IMR-90 (cell line): Measurements from ENCODE around the gene EPS8. TPM values are rescaled to one million over a fixed set of nuclear protein-coding genes. Genes with fewer than 3 reads are reported as not detected.

Experiments
- ATAC-seq: fragments of 200-7000 bp; cut with Tn5 transposase; 2 replicates; pipeline ENCODE4 v1.9.1; 2020; ENCODE audit warnings: low read depth, mild to moderate bottlenecking, moderate library complexity
- BruUV-seq: library from RNA; stranded (reverse); fragments of 400-500 nt; replicated peaks from 2 replicates; lab custom pipeline; 2021; lab: Mats Ljungman, UMichigan
- CTCF ChIA-PET: fragments of 300-600 bp; formaldehyde crosslinking; extraction: SDS; loops from one replicate; lab custom pipeline; 2021; ENCODE audit warnings: antibody characterized with exemption; lab: Yijun Ruan, JAX
- POLR2A ChIA-PET: fragments of 300-600 bp; sonication (Branson Sonifier 250); formaldehyde crosslinking; loops from one replicate; lab custom pipeline; 2022; ENCODE audit warnings: antibody characterized with exemption; ENCODE audit not compliant: unreplicated experiment; lab: Charles Lee
- DNase-seq: peaks from one replicate; pipeline ENCODE4 v3.0.0; 2013
- H2AFZ ChIP-seq: replicated peaks from 2 replicates; pipeline ENCODE3; 2013; ENCODE audit warnings: low read length, mild to moderate bottlenecking; ENCODE audit not compliant: poor library complexity
- H2AK5ac ChIP-seq: 2 replicates; pipeline ENCODE4 v1.6.1; 2013; ENCODE audit warnings: low read depth, low read length, inconsistent platforms
- H2AK9ac ChIP-seq: replicated peaks from 2 replicates; pipeline ENCODE3; 2013; ENCODE audit warnings: mild to moderate bottlenecking, low read depth, low read length, moderate library complexity; ENCODE audit not compliant: poor library complexity
- H2BK120ac ChIP-seq: 2 replicates; pipeline ENCODE4 v1.6.1; 2013; ENCODE audit warnings: low read depth, low read length, inconsistent platforms
- H2BK15ac ChIP-seq: 3 replicates; pipeline ENCODE4 v1.6.1; 2013; ENCODE audit warnings: low read depth, low read length, inconsistent platforms
- H2BK20ac ChIP-seq: 2 replicates; pipeline ENCODE4 v1.6.1; 2013; ENCODE audit warnings: low read depth, mild to moderate bottlenecking, inconsistent platforms, low read length, moderate library complexity
- H2BK5ac ChIP-seq: 2 replicates; pipeline ENCODE4 v1.6.1; 2013; ENCODE audit warnings: mild to moderate bottlenecking, low read depth, low read length, inconsistent platforms; ENCODE audit not compliant: poor library complexity, severe bottlenecking
- H3K14ac ChIP-seq: replicated peaks from 2 replicates; pipeline ENCODE4 v1.6.1; 2013; ENCODE audit warnings: low read depth, low read length, inconsistent platforms
- H3K18ac ChIP-seq: 2 replicates; pipeline ENCODE4 v1.6.1; 2013; ENCODE audit warnings: low read depth, low read length, control low read depth
- H3K23ac ChIP-seq: 2 replicates; pipeline ENCODE4 v1.6.1; 2013; ENCODE audit warnings: low read depth, low read length, inconsistent platforms
- H3K27ac ChIP-seq: 2 replicates; pipeline ENCODE4 v1.5.1; 2013; ENCODE audit warnings: mild to moderate bottlenecking, control low read depth, low read length; ENCODE audit not compliant: insufficient read depth
- H3K27me3 ChIP-seq: 2 replicates; pipeline ENCODE4 v1.6.1; 2013; ENCODE audit warnings: low read length; ENCODE audit not compliant: control insufficient read depth, insufficient read depth
- H3K36me3 ChIP-seq: 2 replicates; pipeline ENCODE4 v1.6.1; 2013; ENCODE audit warnings: low read length, mixed read lengths; ENCODE audit not compliant: control insufficient read depth, insufficient read depth
- H3K4ac ChIP-seq: 2 replicates; pipeline ENCODE4 v1.6.1; 2013; ENCODE audit warnings: low read depth, low read length, inconsistent platforms
- H3K4me1 ChIP-seq: 2 replicates; pipeline ENCODE4 v1.6.1; 2013; ENCODE audit warnings: low read length, mixed read lengths; ENCODE audit not compliant: control insufficient read depth, insufficient read depth
- H3K4me2 ChIP-seq: 2 replicates; pipeline ENCODE4 v1.6.1; 2013; ENCODE audit warnings: low read depth, mild to moderate bottlenecking, control low read depth, low read length, moderate library complexity
- H3K4me3 ChIP-seq: 2 replicates; pipeline ENCODE4 v1.5.1; 2013; ENCODE audit warnings: low read depth, mild to moderate bottlenecking, control low read depth, low read length, moderate library complexity; ENCODE audit not compliant: insufficient read depth
- H3K56ac ChIP-seq: 2 replicates; pipeline ENCODE4 v1.6.1; 2013; ENCODE audit warnings: low read length, inconsistent platforms; ENCODE audit not compliant: insufficient read depth; ENCODE audit errors: extremely low read depth
- H3K79me1 ChIP-seq, 2 experiments: 2 replicates each; pipeline ENCODE4 v1.6.1; 2013; ENCODE audit warnings: low read length in 2 of 2, inconsistent platforms in 1 of 2, low read depth in 1 of 2
- H3K9ac ChIP-seq: 2 replicates; pipeline ENCODE4 v1.6.1; 2013; ENCODE audit warnings: low read depth, low read length, control low read depth
- H3K9me1 ChIP-seq: 2 replicates; pipeline ENCODE4 v1.6.1; 2013; ENCODE audit warnings: low read length, inconsistent platforms; ENCODE audit not compliant: insufficient read depth
- H3K9me3 ChIP-seq: 2 replicates; pipeline ENCODE4 v1.6.1; 2013; ENCODE audit warnings: low read length; ENCODE audit not compliant: control insufficient read depth, insufficient read depth
- H4K20me1 ChIP-seq: 2 replicates; pipeline ENCODE4 v1.6.1; 2013; ENCODE audit warnings: low read length, inconsistent platforms; ENCODE audit not compliant: insufficient read depth
- H4K5ac ChIP-seq: 2 replicates; pipeline ENCODE4 v1.6.1; 2013; ENCODE audit warnings: mild to moderate bottlenecking, low read depth, low read length, control low read depth
- H4K8ac ChIP-seq, 2 experiments: 2 replicates each; pipeline ENCODE4 v1.6.1; 2013; ENCODE audit warnings: low read depth in 2 of 2, low read length in 2 of 2, control low read depth in 1 of 2, inconsistent platforms in 1 of 2
- H4K91ac ChIP-seq: 2 replicates; pipeline ENCODE4 v1.6.1; 2013; ENCODE audit warnings: low read depth, low read length, inconsistent platforms; ENCODE audit not compliant: insufficient read depth
- BHLHE40 ChIP-seq: fragments of 150-350 bp; IDR thresholded peaks from 2 replicates; pipeline ENCODE4 v1.6.1; 2016; ENCODE audit warnings: mild to moderate bottlenecking, low read depth, low read length
- CEBPB ChIP-seq: IDR thresholded peaks from 2 replicates; pipeline ENCODE4 v1.6.1; 2012; ENCODE audit warnings: low read depth, low read length, improper control_type of control experiment
- FOS ChIP-seq: fragments of 150-350 bp; IDR thresholded peaks from 2 replicates; pipeline ENCODE4 v1.6.1; 2016; ENCODE audit warnings: low read depth, low read length
- MAFK ChIP-seq: IDR thresholded peaks from 2 replicates; pipeline ENCODE4 v1.6.1; 2012; ENCODE audit warnings: low read depth, low read length, improper control_type of control experiment
- MAZ ChIP-seq: IDR thresholded peaks from 2 replicates; pipeline ENCODE4 v1.6.1; 2012; ENCODE audit warnings: low read depth, mild to moderate bottlenecking, low read length, improper control_type of control experiment, moderate library complexity, borderline replicate concordance
- MXI1 ChIP-seq: IDR thresholded peaks from 2 replicates; pipeline ENCODE4 v1.6.1; 2012; ENCODE audit warnings: low read depth, mild to moderate bottlenecking, low read length, moderate library complexity, borderline replicate concordance
- NFE2L2 ChIP-seq: fragments of 150-350 bp; IDR thresholded peaks from 2 replicates; pipeline ENCODE4 v1.6.1; 2016; ENCODE audit warnings: low read depth, mild to moderate bottlenecking, low read length
- POLR2A ChIP-seq: IDR thresholded peaks from 2 replicates; pipeline ENCODE4 v1.6.1; 2012; ENCODE audit warnings: mild to moderate bottlenecking, low read depth, low read length
- RAD21 ChIP-seq: IDR thresholded peaks from 2 replicates; pipeline ENCODE4 v1.6.1; 2012; ENCODE audit warnings: low read length, improper control_type of control experiment
- RCOR1 ChIP-seq: IDR thresholded peaks from 2 replicates; pipeline ENCODE4 v1.6.1; 2012; ENCODE audit warnings: mild to moderate bottlenecking, low read length, improper control_type of control experiment; ENCODE audit not compliant: insufficient replicate concordance
- RFX5 ChIP-seq: IDR thresholded peaks from 2 replicates; pipeline ENCODE4 v1.8.0; 2012; ENCODE audit warnings: low read depth, mild to moderate bottlenecking, low read length, moderate library complexity
- WGBS, 2 experiments: methylation state at CpG; one replicate each; pipeline versions ENCODE4 v1.1.5 to v1.1.7; 2013; ENCODE audit warnings: missing lambda C conversion rate in 2 of 2; ENCODE audit not compliant: insufficient read length in 1 of 2; ENCODE audit errors: extremely low coverage in 2 of 2; 5-methylcytosine and 5-hydroxymethylcytosine counted together
- dilution Hi-C: fragments of 300-500 bp; cut with HindIII; formaldehyde crosslinking; loops from one replicate; pipeline ENCODE4 v1.14.3; 2018; ENCODE audit warnings: low sequenced_read_pairs; ENCODE audit not compliant: unreplicated experiment
- in situ Hi-C: fragments of 300-500 bp; cut with MboI; formaldehyde crosslinking; loops from 3 replicates; pipeline ENCODE4 v1.14.3; 2019; ENCODE audit warnings: low sequenced_read_pairs, inconsistent platforms, mixed read lengths
- intact Hi-C: fragments of 100-400 bp; cut with micrococcal nuclease; formaldehyde crosslinking; loops from 2 replicates; pipeline ENCODE4 v1.10.0; 2022
- polyA plus RNA-seq, 3 experiments: library from polyadenylated mRNA; depleted of rRNA; stranded (reverse); fragments of >200 nt; gene quantifications; 2 replicates each; pipeline ENCODE4 v1.2.3, GENCODE V29; 2012; ENCODE audit warnings: low replicate concordance in 1 of 3
- total RNA-seq: library from RNA; depleted of rRNA; stranded (reverse); fragments of >200 nt; gene quantifications from 2 replicates; pipeline ENCODE4 v1.2.3, GENCODE V29; 2012
- TF ChIP-seq, protein P1 (sequence below): conservative IDR thresholded peaks from 2 replicates; pipeline ENCODE4 v1.5.1; 2012; ENCODE audit warnings: mild to moderate bottlenecking, low read depth, low read length, improper control_type of control experiment

Gene EPS8
- total and polyA plus RNA-seq, 2 of the 4 experiments (the other 2 are of a cell fraction): 45.1 to 104 TPM

DNA sequence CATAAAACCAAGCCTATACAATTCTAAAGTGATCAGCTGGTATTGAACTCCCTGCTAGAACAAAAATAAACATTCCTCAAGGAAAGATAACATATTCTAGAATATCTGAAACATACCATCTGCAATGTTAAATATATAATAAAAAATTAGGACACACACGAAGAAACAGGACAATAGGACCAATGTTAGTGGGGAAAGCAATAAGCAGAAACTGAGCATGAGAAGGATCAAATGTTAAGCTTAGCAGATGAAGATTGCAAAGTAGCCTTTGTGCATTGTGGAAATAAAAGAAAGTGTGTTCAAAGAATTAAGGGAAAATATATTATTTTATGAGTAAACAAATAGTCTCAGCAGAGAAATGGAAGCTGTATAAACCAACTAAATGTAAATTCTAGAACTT lies 180.8 kb downstream of the EPS8 start:
- H3K56ac ChIP-seq: no peak overlapping the region
- H2BK120ac ChIP-seq: no peak overlapping the region
- H3K9me3 ChIP-seq: no peaks in the 10 kb centered on the region
- H3K9me1 ChIP-seq: no peaks in the 10 kb centered on the region
- TF ChIP-seq, protein P1, sequence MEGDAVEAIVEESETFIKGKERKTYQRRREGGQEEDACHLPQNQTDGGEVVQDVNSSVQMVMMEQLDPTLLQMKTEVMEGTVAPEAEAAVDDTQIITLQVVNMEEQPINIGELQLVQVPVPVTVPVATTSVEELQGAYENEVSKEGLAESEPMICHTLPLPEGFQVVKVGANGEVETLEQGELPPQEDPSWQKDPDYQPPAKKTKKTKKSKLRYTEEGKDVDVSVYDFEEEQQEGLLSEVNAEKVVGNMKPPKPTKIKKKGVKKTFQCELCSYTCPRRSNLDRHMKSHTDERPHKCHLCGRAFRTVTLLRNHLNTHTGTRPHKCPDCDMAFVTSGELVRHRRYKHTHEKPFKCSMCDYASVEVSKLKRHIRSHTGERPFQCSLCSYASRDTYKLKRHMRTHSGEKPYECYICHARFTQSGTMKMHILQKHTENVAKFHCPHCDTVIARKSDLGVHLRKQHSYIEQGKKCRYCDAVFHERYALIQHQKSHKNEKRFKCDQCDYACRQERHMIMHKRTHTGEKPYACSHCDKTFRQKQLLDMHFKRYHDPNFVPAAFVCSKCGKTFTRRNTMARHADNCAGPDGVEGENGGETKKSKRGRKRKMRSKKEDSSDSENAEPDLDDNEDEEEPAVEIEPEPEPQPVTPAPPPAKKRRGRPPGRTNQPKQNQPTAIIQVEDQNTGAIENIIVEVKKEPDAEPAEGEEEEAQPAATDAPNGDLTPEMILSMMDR: no peak
- no peak for TF ChIP-seq NFE2L2
- no peak for TF ChIP-seq CEBPB
- no peak for TF ChIP-seq RFX5
- no peak for TF ChIP-seq MXI1
- TF ChIP-seq RAD21: no peak
- TF ChIP-seq BHLHE40: no peak
- TF ChIP-seq MAFK: no peak
- no peak for TF ChIP-seq RCOR1
- TF ChIP-seq POLR2A: no peak
- no peak for TF ChIP-seq FOS
- TF ChIP-seq MAZ: no peak
- no peaks in the 10 kb centered on the region for H3K36me3 ChIP-seq
- DNase-seq (no peak), ATAC-seq (no peak)
- no peak overlapping the region for H2AK9ac ChIP-seq
- H2BK5ac ChIP-seq: no peak overlapping the region
- intact Hi-C loops: no loop called here
- CTCF ChIA-PET: interaction anchor here (1.4 kb wide), 1 partner anchor 9 kb away, joined by 3 read pairs; no protein-coding TSS in a partner anchor
- no peaks in the 10 kb centered on the region for H3K79me1 ChIP-seq
- H3K27ac ChIP-seq: no peak overlapping the region
- no peak overlapping the region for H4K5ac ChIP-seq
- in situ Hi-C loops: no loop called here
- no peak overlapping the region for H2AFZ ChIP-seq
- H3K4me2 ChIP-seq: no peak overlapping the region
- H3K23ac ChIP-seq: no peak overlapping the region
- BruUV-seq: no TSS peak
- H2BK15ac ChIP-seq: no peak overlapping the region
- POLR2A ChIA-PET: no interaction called here
- H3K4me1 ChIP-seq: no peaks in the 10 kb centered on the region
- dilution Hi-C loops: loop anchor here (25.0 kb wide), 1 partner anchor 229 kb away; no protein-coding TSS in a partner anchor
- WGBS, 2 experiments: no CpG with 5 or more reads among the region's 1 CpG
- no peak overlapping the region for H3K9ac ChIP-seq
- H4K8ac ChIP-seq: no peak overlapping the region
- no peaks in the 10 kb centered on the region for H4K20me1 ChIP-seq
- no peak overlapping the region for H3K18ac ChIP-seq
- H2AK5ac ChIP-seq: no peak overlapping the region
- H3K4me3 ChIP-seq: no peak overlapping the region
- no peak overlapping the region for H3K4ac ChIP-seq
- H4K91ac ChIP-seq: no peak overlapping the region
- no peaks in the 10 kb centered on the region for H3K27me3 ChIP-seq
- no peak overlapping the region for H2BK20ac ChIP-seq
- no peak overlapping the region for H3K14ac ChIP-seq
